HepG2 (cell line): ENCODE measurements around the gene TXNIP.

Source experiments
- GABPA ChIP-seq, 2 experiments: IDR thresholded peaks; 2 replicates each; pipeline ENCODE4 v1.6.1; 2011 to 2016; ENCODE audit warnings: low read depth in 2 of 2, low read length in 1 of 2, missing biosample characterization in 1 of 2, missing genetic modification characterization in 1 of 2
- HNRNPL ChIP-seq: fragments of 200-400 bp; formaldehyde crosslinking; IDR thresholded peaks from 2 replicates; pipeline ENCODE4 v1.6.1; 2017; ENCODE audit warnings: mild to moderate bottlenecking, low read depth, low read length
- TF ChIP-seq, protein P1 (sequence below): sonication (generic); formaldehyde crosslinking; IDR thresholded peaks from 2 replicates; pipeline ENCODE4 v1.5.1; 2020; ENCODE audit warnings: missing genetic modification reagents, mild to moderate bottlenecking, borderline replicate concordance

DNA sequence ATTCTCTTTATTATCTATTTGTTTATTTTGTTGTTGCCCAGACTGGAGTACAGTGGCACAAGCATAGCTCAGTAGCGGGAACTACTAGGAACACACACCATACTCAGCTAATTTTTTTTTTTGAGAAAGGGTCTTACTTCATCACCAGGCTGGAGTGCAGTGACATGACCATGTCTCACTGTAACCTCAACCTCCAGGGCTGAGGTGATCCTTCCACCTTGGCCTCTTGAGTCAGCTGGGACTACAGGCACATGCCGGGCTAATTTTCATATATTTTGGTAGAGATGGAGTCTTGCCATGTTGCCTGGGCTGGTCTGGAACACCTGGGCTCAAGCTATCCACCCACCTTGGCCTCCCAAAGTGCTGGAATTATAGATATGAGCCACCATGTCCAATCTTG lies 5.3 kb upstream of the TXNIP start:
- TF ChIP-seq, protein P1, sequence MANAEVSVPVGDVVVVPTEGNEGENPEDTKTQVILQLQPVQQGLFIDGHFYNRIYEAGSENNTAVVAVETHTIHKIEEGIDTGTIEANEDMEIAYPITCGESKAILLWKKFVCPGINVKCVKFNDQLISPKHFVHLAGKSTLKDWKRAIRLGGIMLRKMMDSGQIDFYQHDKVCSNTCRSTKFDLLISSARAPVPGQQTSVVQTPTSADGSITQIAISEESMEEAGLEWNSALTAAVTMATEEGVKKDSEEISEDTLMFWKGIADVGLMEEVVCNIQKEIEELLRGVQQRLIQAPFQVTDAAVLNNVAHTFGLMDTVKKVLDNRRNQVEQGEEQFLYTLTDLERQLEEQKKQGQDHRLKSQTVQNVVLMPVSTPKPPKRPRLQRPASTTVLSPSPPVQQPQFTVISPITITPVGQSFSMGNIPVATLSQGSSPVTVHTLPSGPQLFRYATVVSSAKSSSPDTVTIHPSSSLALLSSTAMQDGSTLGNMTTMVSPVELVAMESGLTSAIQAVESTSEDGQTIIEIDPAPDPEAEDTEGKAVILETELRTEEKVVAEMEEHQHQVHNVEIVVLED (CRISPR knock-in tag) = no peak
- TF ChIP-seq GABPA (IDR thresholded peaks at IDR 0.05; ENCODE audit: low read depth, low read length) = no peak
- no peak for TF ChIP-seq GABPA (CRISPR knock-in tag; IDR thresholded peaks at IDR 0.05; ENCODE audit: low read depth)
- TF ChIP-seq HNRNPL = no peak
